A549 (cell line): Measurements from ENCODE around the gene CUX1. TPM values are rescaled to one million over a fixed set of nuclear protein-coding genes. Genes with fewer than 3 reads are reported as not detected.
A peak's percentile ranks its signal among the peaks of the same experiment; 100 is the strongest.

Experiments used
- ATAC-seq, 2 experiments: fragments of 200-7000 bp in 1 of 2; fragments of >200 bp in 1 of 2; cut with Nextera tagmentation in 1 of 2; cut with Tn5 transposase in 1 of 2; 3 replicates each; pipeline versions ENCODE4 v1.8.0 to v1.9.1; 2018 to 2020; ENCODE audit warnings: mild to moderate bottlenecking in 1 of 2, moderate library complexity in 1 of 2
- CTCF ChIA-PET: fragments of 300-600 bp; sonication (Branson Sonifier 250); formaldehyde crosslinking; extraction: SDS; loops from one replicate; lab custom pipeline; 2021; ENCODE audit warnings: antibody characterized with exemption, inconsistent platforms; lab: Yijun Ruan, JAX
- POLR2A ChIA-PET: fragments of 350-600 bp; formaldehyde crosslinking; extraction: SDS; loops from one replicate; lab custom pipeline; 2021; ENCODE audit warnings: antibody characterized with exemption, inconsistent platforms; lab: Yijun Ruan, JAX
- DNase-seq, 2 experiments: peaks; one replicate each; pipeline versions ENCODE4 v3.0.0 to v3.0.0-alpha.2; 2011 to 2016; ENCODE audit warnings: low read depth in 1 of 2, low spot score in 1 of 2
- FAIRE-seq: peaks from 2 replicates; lab custom pipeline; 2011; peaks lifted over from hg19 to GRCh38; lab: Jason Lieb, UNC
- H3K27ac ChIP-seq, 2 experiments: fragments of >200 bp; sonication (Bioruptor Twin); formaldehyde crosslinking; 3 replicates each; pipeline ENCODE4 v1.5.1; 2016 to 2017
- H3K4me1 ChIP-seq: fragments of >200 bp; sonication (Bioruptor Twin); formaldehyde crosslinking; 3 replicates; pipeline ENCODE4 v1.6.1; 2016
- H3K4me2 ChIP-seq: fragments of >200 bp; sonication (Bioruptor Twin); formaldehyde crosslinking; 3 replicates; pipeline ENCODE4 v1.6.1; 2016
- H3K4me3 ChIP-seq: fragments of >200 bp; sonication (Bioruptor Twin); formaldehyde crosslinking; 3 replicates; pipeline ENCODE4 v1.5.1; 2016
- H3K9me3 ChIP-seq: fragments of >200 bp; sonication (Bioruptor Twin); formaldehyde crosslinking; 3 replicates; pipeline ENCODE4 v1.6.1; 2016
- BHLHE40 ChIP-seq: IDR thresholded peaks from 2 replicates; pipeline ENCODE4 v1.6.1; 2012; ENCODE audit warnings: low read depth, low read length, inconsistent platforms
- CBX2 ChIP-seq: fragments of 200-600 bp; sonication (generic); IDR thresholded peaks from 2 replicates; pipeline ENCODE4 v1.6.1; 2016; ENCODE audit warnings: low read depth, mild to moderate bottlenecking, borderline replicate concordance
- CEBPB ChIP-seq, 2 experiments: fragments of >200 bp in 1 of 2; sonication (Bioruptor Twin) in 1 of 2; formaldehyde crosslinking in 1 of 2; IDR thresholded peaks; 2 replicates each; pipeline ENCODE4 v1.6.1; 2012 to 2016
- EHF ChIP-seq: fragments of 250-450 bp; sonication (Bioruptor Pico); IDR thresholded peaks from 2 replicates; pipeline ENCODE4 v1.5.0; 2020; ENCODE audit warnings: mild to moderate bottlenecking
- EHMT2 ChIP-seq: fragments of 200-600 bp; sonication (generic); IDR thresholded peaks from 2 replicates; pipeline ENCODE4 v1.6.1; 2016; ENCODE audit warnings: antibody characterized with exemption, low read depth, mild to moderate bottlenecking, moderate library complexity
- FOXS1 ChIP-seq: fragments of 250-450 bp; sonication (Bioruptor Pico); IDR thresholded peaks from 2 replicates; pipeline ENCODE4 v1.5.0; 2020; ENCODE audit warnings: mild to moderate bottlenecking, moderate library complexity
- GATA3 ChIP-seq: IDR thresholded peaks from 2 replicates; pipeline ENCODE4 v1.6.1; 2012; ENCODE audit warnings: borderline replicate concordance
- HDAC2 ChIP-seq: fragments of 200-600 bp; sonication (generic); IDR thresholded peaks from 2 replicates; pipeline ENCODE4 v1.6.1; 2016
- KDM1A ChIP-seq: fragments of 200-600 bp; sonication (generic); IDR thresholded peaks from 2 replicates; pipeline ENCODE4 v1.6.1; 2016; ENCODE audit warnings: low read depth, mild to moderate bottlenecking
- MAFK ChIP-seq: fragments of 450-650 bp; IDR thresholded peaks from 2 replicates; pipeline ENCODE4 v1.6.1; 2014; ENCODE audit not compliant: partially characterized antibody
- MAZ ChIP-seq: fragments of 150-350 bp; IDR thresholded peaks from 2 replicates; pipeline ENCODE4 v1.6.1; 2014; ENCODE audit warnings: antibody characterized with exemption, low read depth, low read length, borderline replicate concordance
- NR3C1 ChIP-seq: fragments of >200 bp; sonication (Bioruptor Twin); formaldehyde crosslinking; IDR thresholded peaks from 3 replicates; pipeline ENCODE4 v1.6.1; 2017
- PHF8 ChIP-seq: fragments of 200-600 bp; sonication (generic); IDR thresholded peaks from 2 replicates; pipeline ENCODE4 v1.6.1; 2016; ENCODE audit warnings: low read depth, mild to moderate bottlenecking, antibody characterized with exemption, moderate library complexity, borderline replicate concordance
- POLR2AphosphoS2 ChIP-seq: conservative IDR thresholded peaks from 2 replicates; pipeline ENCODE4 v1.6.1; 2012; ENCODE audit warnings: low read length, improper control_type of control experiment, inconsistent platforms
- RAD21 ChIP-seq, 2 experiments: fragments of >200 bp in 1 of 2; sonication (Bioruptor Twin) in 1 of 2; formaldehyde crosslinking in 1 of 2; IDR thresholded peaks in 1 of 2; conservative IDR thresholded peaks in 1 of 2; 2 replicates in 1 of 2; 3 replicates in 1 of 2; pipeline ENCODE4 v1.6.1; 2012 to 2018; ENCODE audit warnings: inconsistent platforms in 1 of 2
- RARB ChIP-seq: fragments of 250-450 bp; sonication (Bioruptor Pico); IDR thresholded peaks from 2 replicates; pipeline ENCODE4 v1.8.0; 2021; ENCODE audit warnings: mild to moderate bottlenecking, moderate library complexity
- RCOR1 ChIP-seq: fragments of 150-350 bp; IDR thresholded peaks from 2 replicates; pipeline ENCODE4 v1.6.1; 2014; ENCODE audit warnings: antibody characterized with exemption, low read length, low read depth
- TFCP2L1 ChIP-seq: fragments of 250-450 bp; sonication (Bioruptor Pico); IDR thresholded peaks from 2 replicates; pipeline ENCODE4 v1.5.0; 2021; ENCODE audit warnings: mild to moderate bottlenecking
- WGBS: methylation state at CpG from one replicate; pipeline ENCODE4 v1.1.6; 2017; ENCODE audit errors: missing lambda C conversion rate; 5-methylcytosine and 5-hydroxymethylcytosine counted together
- polyA plus RNA-seq, 4 experiments: library from polyadenylated mRNA; depleted of rRNA in 3 of 4; stranded (reverse); fragments of >200 nt; fragmentation: RNase III in 1 of 4; extraction: RNeasy Plus Mini Kit Qiagen cat#74134 plus additional on column Dnase treatment in 1 of 4; gene quantifications; 2 replicates in 3 of 4; 3 replicates in 1 of 4; pipeline ENCODE4 v1.2.3, GENCODE V29; 2011 to 2017
- TF ChIP-seq, protein P1 (sequence below): fragments of >200 bp; sonication (Bioruptor Twin); formaldehyde crosslinking; IDR thresholded peaks from 3 replicates; pipeline ENCODE4 v1.5.1; 2016
- TF ChIP-seq, protein P2 (sequence below): fragments of 450-650 bp; IDR thresholded peaks from 2 replicates; pipeline ENCODE4 v1.6.1; 2014; ENCODE audit warnings: antibody characterized with exemption
- TF ChIP-seq, protein P3 (sequence below): IDR thresholded peaks from 2 replicates; pipeline ENCODE4 v1.6.1; 2012
- TF ChIP-seq, protein P4 (sequence below): fragments of 250-450 bp; sonication (Bioruptor Pico); IDR thresholded peaks from 2 replicates; pipeline ENCODE4 v1.5.0; 2020; ENCODE audit warnings: low read depth, mild to moderate bottlenecking, moderate library complexity
- TF ChIP-seq, protein P5 (sequence below): fragments of >200 bp; sonication (Bioruptor Twin); formaldehyde crosslinking; IDR thresholded peaks from 3 replicates; pipeline ENCODE4 v1.6.1; 2016
- TF ChIP-seq, protein P6 (sequence below): fragments of 250-450 bp; sonication (Bioruptor Pico); IDR thresholded peaks from 2 replicates; pipeline ENCODE4 v1.5.0; 2021; ENCODE audit warnings: mild to moderate bottlenecking, moderate library complexity, borderline replicate concordance

The CUX1 gene
- polyA plus RNA-seq, 2 of the 4 experiments (the other 2 are of a cell fraction): 32.7 to 33.4 TPM

DNA sequence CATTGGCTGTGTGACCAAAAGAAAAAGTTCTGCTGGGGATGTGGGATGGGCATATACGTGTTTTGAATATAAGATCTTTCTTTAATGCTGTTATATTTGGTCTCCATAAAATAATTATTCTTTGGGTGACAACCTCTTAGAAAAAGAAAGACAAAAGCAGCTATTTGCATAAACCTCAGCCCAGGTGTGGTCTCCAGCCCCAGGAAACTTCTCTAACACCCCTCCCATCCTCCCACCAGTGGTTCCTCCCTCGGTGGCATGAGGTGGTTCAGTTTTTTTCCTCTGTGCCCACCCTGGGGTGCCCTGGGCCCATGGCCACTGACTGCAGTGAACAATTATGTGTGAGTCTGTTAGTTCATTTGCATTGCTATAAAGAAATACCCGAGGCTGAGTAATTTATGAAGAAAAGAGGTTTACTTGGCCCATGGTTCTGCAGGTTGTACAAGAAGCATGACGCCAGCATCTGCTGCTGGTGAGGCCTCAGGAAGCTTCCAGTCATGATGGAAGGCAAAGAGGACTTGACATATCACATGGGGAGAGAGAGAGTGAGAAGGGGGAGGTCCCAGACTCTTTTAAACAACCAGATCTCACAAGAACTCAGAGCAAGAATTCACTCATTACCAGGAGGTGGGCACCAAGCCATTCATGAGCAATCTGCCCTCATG lies 165.9 kb downstream of the CUX1 start:
- ATAC-seq (no peak), FAIRE-seq (no peak), DNase-seq (no peak)
- TF ChIP-seq FOXS1 (CRISPR knock-in tag): no peak
- no peak for TF ChIP-seq HDAC2
- TF ChIP-seq GATA3: no peak
- TF ChIP-seq EHF (CRISPR knock-in tag): no peak
- TF ChIP-seq, protein P1, sequence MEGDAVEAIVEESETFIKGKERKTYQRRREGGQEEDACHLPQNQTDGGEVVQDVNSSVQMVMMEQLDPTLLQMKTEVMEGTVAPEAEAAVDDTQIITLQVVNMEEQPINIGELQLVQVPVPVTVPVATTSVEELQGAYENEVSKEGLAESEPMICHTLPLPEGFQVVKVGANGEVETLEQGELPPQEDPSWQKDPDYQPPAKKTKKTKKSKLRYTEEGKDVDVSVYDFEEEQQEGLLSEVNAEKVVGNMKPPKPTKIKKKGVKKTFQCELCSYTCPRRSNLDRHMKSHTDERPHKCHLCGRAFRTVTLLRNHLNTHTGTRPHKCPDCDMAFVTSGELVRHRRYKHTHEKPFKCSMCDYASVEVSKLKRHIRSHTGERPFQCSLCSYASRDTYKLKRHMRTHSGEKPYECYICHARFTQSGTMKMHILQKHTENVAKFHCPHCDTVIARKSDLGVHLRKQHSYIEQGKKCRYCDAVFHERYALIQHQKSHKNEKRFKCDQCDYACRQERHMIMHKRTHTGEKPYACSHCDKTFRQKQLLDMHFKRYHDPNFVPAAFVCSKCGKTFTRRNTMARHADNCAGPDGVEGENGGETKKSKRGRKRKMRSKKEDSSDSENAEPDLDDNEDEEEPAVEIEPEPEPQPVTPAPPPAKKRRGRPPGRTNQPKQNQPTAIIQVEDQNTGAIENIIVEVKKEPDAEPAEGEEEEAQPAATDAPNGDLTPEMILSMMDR: no peak
- TF ChIP-seq BHLHE40: no peak
- TF ChIP-seq EHMT2: no peak
- TF ChIP-seq MAFK: no peak
- no peak for TF ChIP-seq CEBPB (IDR thresholded peaks at IDR 0.05)
- TF ChIP-seq RCOR1: no peak
- no peak for TF ChIP-seq TFCP2L1 (CRISPR knock-in tag)
- TF ChIP-seq, protein P2, sequence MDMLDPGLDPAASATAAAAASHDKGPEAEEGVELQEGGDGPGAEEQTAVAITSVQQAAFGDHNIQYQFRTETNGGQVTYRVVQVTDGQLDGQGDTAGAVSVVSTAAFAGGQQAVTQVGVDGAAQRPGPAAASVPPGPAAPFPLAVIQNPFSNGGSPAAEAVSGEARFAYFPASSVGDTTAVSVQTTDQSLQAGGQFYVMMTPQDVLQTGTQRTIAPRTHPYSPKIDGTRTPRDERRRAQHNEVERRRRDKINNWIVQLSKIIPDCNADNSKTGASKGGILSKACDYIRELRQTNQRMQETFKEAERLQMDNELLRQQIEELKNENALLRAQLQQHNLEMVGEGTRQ: no peak
- no peak for TF ChIP-seq CBX2
- TF ChIP-seq RAD21 (conservative IDR thresholded peaks at IDR 0.05 in 1 of 2, IDR thresholded peaks at IDR 0.05 in 1 of 2): no peak
- TF ChIP-seq POLR2AphosphoS2: no peak
- no peak for TF ChIP-seq MAZ
- TF ChIP-seq, protein P3, sequence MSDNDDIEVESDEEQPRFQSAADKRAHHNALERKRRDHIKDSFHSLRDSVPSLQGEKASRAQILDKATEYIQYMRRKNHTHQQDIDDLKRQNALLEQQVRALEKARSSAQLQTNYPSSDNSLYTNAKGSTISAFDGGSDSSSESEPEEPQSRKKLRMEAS: no peak
- no peak for TF ChIP-seq NR3C1
- TF ChIP-seq PHF8: no peak
- TF ChIP-seq KDM1A: no peak
- Histone ChIP-seq H3K27ac (peak overlapping the region in 1 of 2 experiments; percentile 25; a peak in 1 of 6 replicates), H3K4me1 (peaks cover 14% of the 10 kb centered on the region; the same call in 2 of the 3 replicates), H3K4me2 (no peak overlapping the region), H3K9me3 (peaks cover 8% of the 10 kb centered on the region; the same call in 2 of the 3 replicates), H3K4me3 (no peak overlapping the region)
- CTCF ChIA-PET: no interaction called here
- 92% methylated on average over 4 of the region's 4 CpGs for WGBS
- POLR2A ChIA-PET: no interaction called here

DNA sequence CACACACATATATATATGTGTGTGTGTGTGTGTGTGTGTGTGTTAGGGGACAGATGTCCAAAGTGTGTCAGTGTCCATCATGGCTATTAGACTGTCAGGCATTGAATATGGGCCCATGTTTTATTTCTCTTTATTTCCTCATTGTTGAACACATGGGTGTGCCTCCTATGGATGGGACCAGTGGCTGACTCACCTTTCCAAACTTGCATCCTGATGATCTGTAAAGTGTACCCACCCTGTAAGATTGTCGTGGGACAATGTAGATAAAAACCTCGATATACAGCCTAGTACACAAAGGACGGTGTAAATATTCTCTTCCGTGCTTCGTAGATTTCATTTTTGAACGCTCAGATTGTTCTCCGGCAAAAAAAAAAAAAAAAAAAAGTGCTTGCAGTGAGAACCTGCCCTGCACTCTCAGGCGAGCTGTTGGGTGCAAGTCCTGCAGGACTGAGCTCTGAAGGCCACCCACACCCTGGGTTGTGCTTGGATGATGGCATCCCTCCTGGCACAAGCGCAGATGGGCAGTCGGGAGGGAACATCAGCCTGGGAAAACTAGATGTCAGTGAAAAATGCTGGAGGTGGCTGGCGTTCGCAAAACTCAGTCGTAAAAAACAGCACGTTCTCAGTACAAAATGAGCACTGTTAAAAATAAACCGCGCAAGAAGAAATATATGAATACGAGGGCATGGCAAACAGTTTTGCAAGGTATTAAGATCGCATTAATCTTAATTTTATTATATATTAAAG lies 166.9 kb downstream of the CUX1 start:
- peaks cover 8% of the 10 kb centered on the region; the same call in 2 of the 3 replicates for H3K9me3 ChIP-seq
- FAIRE-seq (no peak), DNase-seq (peak; percentile 23 to 27), ATAC-seq (no peak)
- H3K4me1 ChIP-seq: peaks cover 14% of the 10 kb centered on the region; the same call in 2 of the 3 replicates
- TF ChIP-seq, protein P4, sequence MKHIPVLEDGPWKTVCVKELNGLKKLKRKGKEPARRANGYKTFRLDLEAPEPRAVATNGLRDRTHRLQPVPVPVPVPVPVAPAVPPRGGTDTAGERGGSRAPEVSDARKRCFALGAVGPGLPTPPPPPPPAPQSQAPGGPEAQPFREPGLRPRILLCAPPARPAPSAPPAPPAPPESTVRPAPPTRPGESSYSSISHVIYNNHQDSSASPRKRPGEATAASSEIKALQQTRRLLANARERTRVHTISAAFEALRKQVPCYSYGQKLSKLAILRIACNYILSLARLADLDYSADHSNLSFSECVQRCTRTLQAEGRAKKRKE: no peak
- TF ChIP-seq, protein P5, sequence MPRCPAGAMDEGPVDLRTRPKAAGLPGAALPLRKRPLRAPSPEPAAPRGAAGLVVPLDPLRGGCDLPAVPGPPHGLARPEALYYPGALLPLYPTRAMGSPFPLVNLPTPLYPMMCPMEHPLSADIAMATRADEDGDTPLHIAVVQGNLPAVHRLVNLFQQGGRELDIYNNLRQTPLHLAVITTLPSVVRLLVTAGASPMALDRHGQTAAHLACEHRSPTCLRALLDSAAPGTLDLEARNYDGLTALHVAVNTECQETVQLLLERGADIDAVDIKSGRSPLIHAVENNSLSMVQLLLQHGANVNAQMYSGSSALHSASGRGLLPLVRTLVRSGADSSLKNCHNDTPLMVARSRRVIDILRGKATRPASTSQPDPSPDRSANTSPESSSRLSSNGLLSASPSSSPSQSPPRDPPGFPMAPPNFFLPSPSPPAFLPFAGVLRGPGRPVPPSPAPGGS: no peak
- TF ChIP-seq MAFK (no peak), RARB (CRISPR knock-in tag) (no peak), PHF8 (no peak), EHF (CRISPR knock-in tag) (no peak)
- TF ChIP-seq, protein P6, sequence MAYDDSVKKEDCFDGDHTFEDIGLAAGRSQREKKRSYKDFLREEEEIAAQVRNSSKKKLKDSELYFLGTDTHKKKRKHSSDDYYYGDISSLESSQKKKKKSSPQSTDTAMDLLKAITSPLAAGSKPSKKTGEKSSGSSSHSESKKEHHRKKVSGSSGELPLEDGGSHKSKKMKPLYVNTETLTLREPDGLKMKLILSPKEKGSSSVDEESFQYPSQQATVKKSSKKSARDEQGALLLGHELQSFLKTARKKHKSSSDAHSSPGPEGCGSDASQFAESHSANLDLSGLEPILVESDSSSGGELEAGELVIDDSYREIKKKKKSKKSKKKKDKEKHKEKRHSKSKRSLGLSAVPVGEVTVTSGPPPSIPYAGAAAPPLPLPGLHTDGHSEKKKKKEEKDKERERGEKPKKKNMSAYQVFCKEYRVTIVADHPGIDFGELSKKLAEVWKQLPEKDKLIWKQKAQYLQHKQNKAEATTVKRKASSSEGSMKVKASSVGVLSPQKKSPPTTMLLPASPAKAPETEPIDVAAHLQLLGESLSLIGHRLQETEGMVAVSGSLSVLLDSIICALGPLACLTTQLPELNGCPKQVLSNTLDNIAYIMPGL (CRISPR knock-in tag): no peak
- H3K27ac ChIP-seq: no peak overlapping the region; a peak in 1 of 6 replicates
- POLR2A ChIA-PET: no interaction called here
- CTCF ChIA-PET: no interaction called here
- H3K4me3 ChIP-seq: no peak overlapping the region
- H3K4me2 ChIP-seq: no peak overlapping the region
- WGBS: 91% methylated on average over 18 of the region's 18 CpGs
